A549 (cell line): ENCODE data around the gene CDX2. TPM values are rescaled to one million over a fixed set of nuclear protein-coding genes. Genes with fewer than 3 reads are reported as not detected.

ENCODE experiments used
- ATAC-seq, 2 experiments: fragments of 200-7000 bp in 1 of 2; fragments of >200 bp in 1 of 2; cut with Nextera tagmentation in 1 of 2; cut with Tn5 transposase in 1 of 2; 3 replicates each; pipeline versions ENCODE4 v1.8.0 to v1.9.1; 2018 to 2020; ENCODE audit warnings: mild to moderate bottlenecking in 1 of 2, moderate library complexity in 1 of 2
- CTCF ChIA-PET: fragments of 300-600 bp; sonication (Branson Sonifier 250); formaldehyde crosslinking; extraction: SDS; loops from one replicate; lab custom pipeline; 2021; ENCODE audit warnings: antibody characterized with exemption, inconsistent platforms; lab: Yijun Ruan, JAX
- POLR2A ChIA-PET: fragments of 350-600 bp; formaldehyde crosslinking; extraction: SDS; loops from one replicate; lab custom pipeline; 2021; ENCODE audit warnings: antibody characterized with exemption, inconsistent platforms; lab: Yijun Ruan, JAX
- DNase-seq, 2 experiments: peaks; one replicate each; pipeline versions ENCODE4 v3.0.0 to v3.0.0-alpha.2; 2011 to 2016; ENCODE audit warnings: low read depth in 1 of 2, low spot score in 1 of 2
- FAIRE-seq: peaks from 2 replicates; lab custom pipeline; 2011; peaks lifted over from hg19 to GRCh38; lab: Jason Lieb, UNC
- H3K27ac ChIP-seq, 2 experiments: fragments of >200 bp; sonication (Bioruptor Twin); formaldehyde crosslinking; 3 replicates each; pipeline ENCODE4 v1.5.1; 2016 to 2017
- H3K4me1 ChIP-seq: fragments of >200 bp; sonication (Bioruptor Twin); formaldehyde crosslinking; 3 replicates; pipeline ENCODE4 v1.6.1; 2016
- H3K4me2 ChIP-seq: fragments of >200 bp; sonication (Bioruptor Twin); formaldehyde crosslinking; 3 replicates; pipeline ENCODE4 v1.6.1; 2016
- H3K4me3 ChIP-seq: fragments of >200 bp; sonication (Bioruptor Twin); formaldehyde crosslinking; 3 replicates; pipeline ENCODE4 v1.5.1; 2016
- H3K9me3 ChIP-seq: fragments of >200 bp; sonication (Bioruptor Twin); formaldehyde crosslinking; 3 replicates; pipeline ENCODE4 v1.6.1; 2016
- ATOH8 ChIP-seq: fragments of 250-450 bp; sonication (Bioruptor Pico); IDR thresholded peaks from 2 replicates; pipeline ENCODE4 v1.5.0; 2020; ENCODE audit warnings: low read depth, mild to moderate bottlenecking, moderate library complexity
- BHLHE40 ChIP-seq: IDR thresholded peaks from 2 replicates; pipeline ENCODE4 v1.6.1; 2012; ENCODE audit warnings: low read depth, low read length, inconsistent platforms
- CEBPB ChIP-seq, 2 experiments: fragments of >200 bp in 1 of 2; sonication (Bioruptor Twin) in 1 of 2; formaldehyde crosslinking in 1 of 2; IDR thresholded peaks; 2 replicates each; pipeline ENCODE4 v1.6.1; 2012 to 2016
- EP300 ChIP-seq, 2 experiments: fragments of >200 bp; sonication (Bioruptor Twin); formaldehyde crosslinking; IDR thresholded peaks; 2 replicates in 1 of 2; 3 replicates in 1 of 2; pipeline ENCODE4 v1.6.1; 2016 to 2017
- ESRRA ChIP-seq: fragments of 150-350 bp; IDR thresholded peaks from 2 replicates; pipeline ENCODE4 v1.6.1; 2014; ENCODE audit warnings: mild to moderate bottlenecking, low read length, borderline replicate concordance
- HDAC2 ChIP-seq: fragments of 200-600 bp; sonication (generic); IDR thresholded peaks from 2 replicates; pipeline ENCODE4 v1.6.1; 2016
- KDM1A ChIP-seq: fragments of 200-600 bp; sonication (generic); IDR thresholded peaks from 2 replicates; pipeline ENCODE4 v1.6.1; 2016; ENCODE audit warnings: low read depth, mild to moderate bottlenecking
- KDM5A ChIP-seq: fragments of 200-600 bp; sonication (generic); IDR thresholded peaks from 2 replicates; pipeline ENCODE4 v1.6.1; 2016; ENCODE audit warnings: antibody characterized with exemption, mild to moderate bottlenecking
- MAFK ChIP-seq: fragments of 450-650 bp; IDR thresholded peaks from 2 replicates; pipeline ENCODE4 v1.6.1; 2014; ENCODE audit not compliant: partially characterized antibody
- NFE2L2 ChIP-seq: fragments of 150-350 bp; conservative IDR thresholded peaks from 2 replicates; pipeline ENCODE4 v1.6.1; 2014; ENCODE audit warnings: low read length
- NPAS2 ChIP-seq: fragments of 250-450 bp; sonication (Bioruptor Pico); IDR thresholded peaks from 2 replicates; pipeline ENCODE4 v1.8.0; 2022; ENCODE audit warnings: mild to moderate bottlenecking, moderate library complexity, borderline replicate concordance
- PBX3 ChIP-seq: IDR thresholded peaks from 2 replicates; pipeline ENCODE4 v1.6.1; 2012
- RFX5 ChIP-seq: fragments of 450-650 bp; IDR thresholded peaks from 2 replicates; pipeline ENCODE4 v1.7.1; 2014; ENCODE audit warnings: antibody characterized with exemption, mild to moderate bottlenecking, moderate library complexity
- ZC3H11A ChIP-seq: fragments of 450-650 bp; IDR thresholded peaks from 2 replicates; pipeline ENCODE4 v1.6.1; 2014; ENCODE audit warnings: antibody characterized with exemption, mild to moderate bottlenecking
- ZFP36 ChIP-seq: fragments of 450-650 bp; IDR thresholded peaks from 2 replicates; pipeline ENCODE4 v1.6.1; 2014; ENCODE audit warnings: borderline replicate concordance; ENCODE audit not compliant: partially characterized antibody
- ZNF302 ChIP-seq: fragments of 250-450 bp; sonication (Bioruptor Pico); IDR thresholded peaks from 2 replicates; pipeline ENCODE4 v1.9.0; 2021; ENCODE audit warnings: inconsistent platforms, mild to moderate bottlenecking, moderate library complexity
- ZSCAN20 ChIP-seq: fragments of 250-450 bp; sonication (Bioruptor Pico); IDR thresholded peaks from 2 replicates; pipeline ENCODE4 v1.8.0; 2022; ENCODE audit warnings: mild to moderate bottlenecking, moderate library complexity
- WGBS: methylation state at CpG from one replicate; pipeline ENCODE4 v1.1.6; 2017; ENCODE audit errors: missing lambda C conversion rate; 5-methylcytosine and 5-hydroxymethylcytosine counted together
- polyA plus RNA-seq, 4 experiments: library from polyadenylated mRNA; depleted of rRNA in 3 of 4; stranded (reverse); fragments of >200 nt; fragmentation: RNase III in 1 of 4; extraction: RNeasy Plus Mini Kit Qiagen cat#74134 plus additional on column Dnase treatment in 1 of 4; gene quantifications; 2 replicates in 3 of 4; 3 replicates in 1 of 4; pipeline ENCODE4 v1.2.3, GENCODE V29; 2011 to 2017
- TF ChIP-seq, protein P1 (sequence below): IDR thresholded peaks from 2 replicates; pipeline ENCODE4 v1.6.1; 2012

CDX2 gene
- polyA plus RNA-seq, 2 of the 4 experiments (the other 2 are of a cell fraction), result 0.14 to 0.19 TPM

GRCh38 chr13:27971236-27971645, 2.1 kb upstream of the CDX2 start:
- POLR2A ChIA-PET, result no interaction called here
- no peak for ATAC-seq
- no peak for TF ChIP-seq MAFK
- TF ChIP-seq ESRRA, result no peak
- TF ChIP-seq ZNF302 (CRISPR knock-in tag), result no peak
- TF ChIP-seq CEBPB (IDR thresholded peaks at IDR 0.05), result no peak
- TF ChIP-seq PBX3, result no peak
- TF ChIP-seq NPAS2, result no peak
- no peak for TF ChIP-seq ZFP36
- no peak for TF ChIP-seq ZC3H11A
- no peak for TF ChIP-seq KDM5A
- no peak for TF ChIP-seq KDM1A
- TF ChIP-seq, all 56 proteins: peak for 0
- Histone ChIP-seq H3K4me2 (no peak overlapping the region), H3K27ac (no peak overlapping the region), H3K4me3 (no peak overlapping the region), H3K9me3 (no peaks in the 10 kb centered on the region), H3K4me1 (no peaks in the 10 kb centered on the region)
- FAIRE-seq, result no peak
- no peak for DNase-seq
- CTCF ChIA-PET, result interaction anchor here (0.6 to 6.3 kb wide), 4 partner anchors 12 to 931 kb away, joined by 3 to 32 read pairs (median 18); no protein-coding TSS in a partner anchor
- 84% methylated on average over 13 of the region's 13 CpGs for WGBS

- 95% methylated on average over 41 of the region's 53 CpGs for WGBS
- no peak for TF ChIP-seq RFX5
- DNase-seq (no peak), ATAC-seq (no peak), FAIRE-seq (no peak)
- Histone ChIP-seq H3K9me3 (no peaks in the 10 kb centered on the region), H3K4me2 (no peak overlapping the region), H3K27ac (no peak overlapping the region), H3K4me3 (no peak overlapping the region), H3K4me1 (no peaks in the 10 kb centered on the region)
- ChIA-PET POLR2A (no interaction called here), CTCF (interaction anchor here (0.6 to 6.3 kb wide), 7 partner anchors 12 to 932 kb away, joined by 3 to 32 read pairs (median 5); no protein-coding TSS in a partner anchor)
Observed at GRCh38 chr13:27970382-27971235, 1.5 kb upstream of the CDX2 start.

GRCh38 chr13:27969866-27970229, 733 bp upstream of the CDX2 start:
- ChIA-PET POLR2A (no interaction called here), CTCF (interaction anchor here (1.4 to 6.3 kb wide), 5 partner anchors 13 to 564 kb away, joined by 4 to 32 read pairs (median 5); no protein-coding TSS in a partner anchor)
- Histone ChIP-seq H3K4me2 (no peak overlapping the region), H3K27ac (no peak overlapping the region), H3K4me3 (no peak overlapping the region), H3K4me1 (no peaks in the 10 kb centered on the region), H3K9me3 (no peaks in the 10 kb centered on the region)
- no peak for DNase-seq
- ATAC-seq, result no peak
- 81% methylated on average over 7 of the region's 7 CpGs for WGBS
- TF ChIP-seq RFX5, result no peak
- TF ChIP-seq ATOH8, result no peak
- no peak for TF ChIP-seq NFE2L2
- no peak for TF ChIP-seq EP300 (IDR thresholded peaks at IDR 0.05)
- no peak for FAIRE-seq

GRCh38 chr13:27968316-27969081, 616 bp downstream of the CDX2 start:
- Histone ChIP-seq H3K4me2 (peak overlapping the region; percentile 96), H3K4me1 (no peaks in the 10 kb centered on the region), H3K9me3 (no peaks in the 10 kb centered on the region), H3K4me3 (peak overlapping the region; percentile 56), H3K27ac (peak overlapping the region; percentile 36 to 79; a peak in 4 of 6 replicates)
- DNase-seq, result peak in 1 of 2 experiments; percentile 36
- peak; percentile 61 to 87 for ATAC-seq
- 0% methylated on average over 1 of the region's 86 CpGs for WGBS
- CTCF ChIA-PET, result interaction anchor here (0.7 to 6.3 kb wide), 8 partner anchors 14 to 1021 kb away, joined by 3 to 32 read pairs (median 6); no protein-coding TSS in a partner anchor
- TF ChIP-seq BHLHE40, result no peak
- TF ChIP-seq, protein P1, sequence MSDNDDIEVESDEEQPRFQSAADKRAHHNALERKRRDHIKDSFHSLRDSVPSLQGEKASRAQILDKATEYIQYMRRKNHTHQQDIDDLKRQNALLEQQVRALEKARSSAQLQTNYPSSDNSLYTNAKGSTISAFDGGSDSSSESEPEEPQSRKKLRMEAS, result 0 out of 2 replicates have a peak, but pooled peaks have one; percentile 29
- no peak for TF ChIP-seq MAFK
- peak; percentile 59; the same call in 1 of the 2 replicates for TF ChIP-seq HDAC2
- TF ChIP-seq ZSCAN20 (CRISPR knock-in tag), result no peak
- POLR2A ChIA-PET, result interaction anchor here (1.6 kb wide), 1 partner anchor 14 kb away, joined by 7 read pairs; no protein-coding TSS in a partner anchor
- FAIRE-seq, result no peak
